HG02840 (cell line): Measurements from ENCODE around the gene MAPRE2.
"Not testable (repeated sequence)": the region's sequence is repeated elsewhere in the genome, so short reads cannot be mapped to it uniquely, and the experiment has no call there.

Source experiments
- ATAC-seq: cut with Tn5 transposase; IDR thresholded peaks from one replicate; pipeline ENCODE4 v1.9.1; 2021; ENCODE audit warnings: mild to moderate bottlenecking, moderate library complexity, moderate number of reproducible peaks; ENCODE audit not compliant: unreplicated experiment, low FRiP score

Gene MAPRE2

GRCh38 chr18:35141567-35142274 is 100.5 kb downstream of the MAPRE2 start:
- ATAC-seq, result no peak

DNA sequence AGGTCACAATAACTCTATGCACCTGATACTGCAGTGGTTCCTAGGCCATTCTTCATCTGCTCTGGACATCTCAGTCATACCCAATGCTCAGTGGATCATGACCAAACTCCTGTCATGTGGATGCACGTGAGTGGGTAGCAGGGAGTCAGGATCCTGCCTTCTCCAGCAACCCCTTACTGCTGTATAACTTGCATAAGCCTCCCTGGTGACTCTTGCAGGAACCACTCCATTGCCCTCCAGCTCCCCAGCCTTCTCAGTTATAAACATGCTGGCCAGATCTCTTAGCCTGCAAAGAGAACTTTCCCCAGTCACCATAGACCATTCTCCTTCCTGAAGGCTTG is 101.0 kb downstream of the MAPRE2 start:
- no peak for ATAC-seq

GRCh38 chr18:35143622-35144596 is 102.7 kb downstream of the MAPRE2 start:
- no peak for ATAC-seq

DNA sequence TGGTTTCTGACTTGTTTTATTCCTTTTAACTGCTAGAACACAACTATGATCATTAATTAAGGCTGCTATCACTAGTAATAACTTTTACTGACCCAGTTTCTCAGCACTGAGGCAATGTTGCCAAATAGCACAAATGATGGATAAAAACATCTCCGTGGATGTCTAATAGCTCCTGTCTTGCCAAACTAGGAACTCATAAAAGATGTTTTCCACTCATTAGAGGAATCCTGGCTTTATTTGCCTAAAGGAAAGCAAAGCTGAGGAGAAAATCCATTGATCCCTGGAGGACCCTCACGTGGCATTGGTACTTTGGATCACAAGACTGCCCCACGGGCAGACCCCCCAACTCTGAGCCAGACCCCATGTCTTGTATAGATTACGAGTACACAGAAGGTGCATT is 103.5 kb downstream of the MAPRE2 start:
- ATAC-seq, result no peak

DNA sequence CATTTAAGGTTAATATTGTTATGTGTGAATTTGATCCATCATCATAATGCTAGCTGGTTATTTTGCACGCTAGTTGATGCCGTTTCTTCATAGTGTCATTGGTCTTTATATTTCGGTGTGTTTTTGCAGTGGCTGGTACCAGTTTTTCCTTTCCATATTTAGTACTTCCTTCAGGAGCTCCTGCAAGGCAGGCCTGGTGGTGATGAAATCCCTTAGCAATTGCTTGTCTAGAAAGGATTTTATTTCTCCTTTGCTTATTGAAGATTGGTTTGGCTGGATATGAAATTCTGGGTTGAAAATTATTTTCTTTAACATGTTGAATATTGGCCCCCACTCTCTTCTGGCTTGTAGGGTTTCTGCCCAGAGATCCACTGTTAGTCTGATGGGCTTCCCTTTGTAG is 109.0 kb downstream of the MAPRE2 start:
- ATAC-seq, result not testable (repeated sequence)

DNA sequence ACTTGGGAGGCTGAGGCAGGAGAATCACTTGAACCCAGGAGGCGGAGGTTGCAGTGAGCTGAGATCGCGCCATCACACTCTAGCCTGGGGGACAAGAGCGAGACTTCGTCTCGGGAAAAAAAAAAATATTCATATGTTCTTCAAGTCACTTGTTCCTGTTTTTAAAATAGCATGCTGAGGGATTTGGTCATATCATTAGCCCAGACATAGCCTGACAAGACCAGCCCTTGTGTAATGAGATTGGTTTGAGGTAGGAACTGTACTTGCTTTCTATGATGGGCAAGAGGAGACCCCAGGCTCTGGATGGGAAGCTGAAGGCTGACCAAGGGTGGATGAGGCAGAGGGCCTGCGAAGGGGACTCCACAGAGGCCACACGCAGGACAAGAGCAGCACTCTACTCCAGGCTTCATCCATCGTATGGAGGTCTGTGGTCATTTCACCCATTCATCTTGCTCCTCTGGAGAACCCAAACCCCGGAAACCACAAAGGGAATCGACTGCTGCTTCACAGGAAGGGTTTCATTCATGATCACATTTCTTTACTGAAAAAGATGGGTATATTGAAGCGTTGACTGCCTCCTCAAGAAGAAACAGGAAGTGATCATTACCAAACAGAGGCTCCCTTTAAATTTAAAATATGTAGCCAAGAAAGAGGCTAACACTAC is 112.5 kb downstream of the MAPRE2 start:
- ATAC-seq, result no peak

DNA sequence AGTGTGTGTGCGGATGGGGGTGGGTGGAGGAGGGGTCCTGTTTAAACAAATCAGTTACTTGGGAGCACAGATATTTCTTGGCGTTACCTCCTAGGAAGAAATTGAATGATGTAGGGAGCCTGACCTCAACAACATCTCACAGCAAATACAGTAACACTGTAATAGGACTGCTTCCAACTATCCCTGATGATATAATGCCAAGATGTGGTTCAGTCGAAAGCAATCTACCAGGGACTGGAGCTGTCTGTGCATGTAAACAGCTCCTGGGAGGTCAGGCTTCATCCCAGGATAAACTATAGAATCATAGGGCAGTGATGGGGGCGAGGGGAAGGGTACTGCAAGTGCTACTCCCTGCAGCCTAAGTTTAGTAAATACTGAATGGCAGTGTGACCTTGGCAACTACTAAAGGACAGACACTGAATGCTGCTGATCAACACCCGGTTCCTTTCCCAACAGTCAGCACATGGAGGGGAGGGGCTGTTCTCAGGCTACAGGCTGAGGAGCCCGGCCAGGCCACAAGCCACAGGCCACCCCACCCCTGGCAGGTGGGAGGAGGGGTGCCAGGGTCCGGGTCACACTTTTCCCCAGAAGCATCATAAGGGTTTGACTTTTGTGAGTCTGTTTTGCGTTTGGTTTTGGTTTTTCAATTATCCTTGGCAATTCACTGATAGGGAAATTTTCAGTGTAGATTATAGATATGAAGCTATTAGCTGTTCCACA is 114.3 kb downstream of the MAPRE2 start:
- ATAC-seq, result no peak

DNA sequence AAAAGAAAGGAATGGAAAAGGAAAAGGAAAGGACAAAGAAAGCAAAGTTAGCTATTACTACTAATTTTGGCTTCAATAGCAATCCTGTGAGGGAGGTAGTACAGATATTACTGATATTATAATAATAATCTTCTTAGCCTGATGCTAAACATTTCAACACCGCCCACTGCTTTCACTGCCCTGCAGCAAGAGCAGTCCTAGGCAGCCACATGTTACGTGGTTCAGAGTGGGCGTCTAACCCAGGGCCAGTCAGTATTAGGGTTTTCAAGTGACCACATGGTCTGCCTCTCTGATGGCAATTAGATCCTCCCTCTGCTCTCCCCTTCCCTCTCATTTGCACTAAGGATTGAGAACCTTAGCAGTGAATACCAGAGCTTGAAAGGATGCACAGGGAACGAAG is 116.0 kb downstream of the MAPRE2 start:
- ATAC-seq, result no peak

GRCh38 chr18:35158728-35159450 is 117.7 kb downstream of the MAPRE2 start:
- ATAC-seq, result peak; percentile 62

DNA sequence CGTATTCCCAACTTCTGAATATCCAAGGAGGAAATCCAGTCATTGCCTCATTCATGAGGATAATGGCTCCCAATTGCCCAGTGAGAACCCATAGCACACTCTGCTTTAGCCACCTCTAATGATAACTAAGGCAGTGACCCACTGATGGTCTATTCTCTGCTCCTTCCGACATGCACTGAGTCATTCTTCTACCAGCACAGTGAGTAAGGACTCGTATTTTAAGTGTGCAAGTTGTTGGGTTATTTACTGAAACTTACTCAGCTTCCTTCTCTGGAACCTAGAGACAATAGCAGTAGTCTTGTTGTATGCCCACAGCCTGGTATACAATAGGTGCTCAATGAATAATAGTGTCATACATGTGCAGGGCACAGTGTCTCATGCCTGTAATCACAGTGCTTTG is 118.6 kb downstream of the MAPRE2 start:
- peak; percentile 47 for ATAC-seq

GRCh38 chr18:35161485-35161884 is 120.3 kb downstream of the MAPRE2 start:
- no peak for ATAC-seq

DNA sequence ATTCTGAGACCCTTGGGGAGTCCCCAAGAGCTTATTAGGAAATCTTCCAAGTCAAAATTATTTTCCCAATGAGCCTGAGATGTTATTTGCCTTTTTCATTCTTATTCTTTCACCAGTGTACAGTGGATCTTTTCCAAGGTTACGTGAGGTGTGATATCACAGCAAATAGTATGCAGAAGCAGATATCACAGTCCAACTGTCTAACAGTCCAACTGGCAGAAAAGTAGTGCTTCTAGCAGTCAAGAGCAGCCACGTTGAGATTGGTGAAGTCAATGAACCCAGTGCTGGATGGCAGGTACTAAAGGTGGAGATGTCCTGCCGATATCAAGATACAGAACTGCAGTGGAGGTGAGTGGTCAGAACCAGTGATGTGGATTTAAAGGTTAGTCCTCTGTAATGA is 120.7 kb downstream of the MAPRE2 start:
- ATAC-seq, result no peak

DNA sequence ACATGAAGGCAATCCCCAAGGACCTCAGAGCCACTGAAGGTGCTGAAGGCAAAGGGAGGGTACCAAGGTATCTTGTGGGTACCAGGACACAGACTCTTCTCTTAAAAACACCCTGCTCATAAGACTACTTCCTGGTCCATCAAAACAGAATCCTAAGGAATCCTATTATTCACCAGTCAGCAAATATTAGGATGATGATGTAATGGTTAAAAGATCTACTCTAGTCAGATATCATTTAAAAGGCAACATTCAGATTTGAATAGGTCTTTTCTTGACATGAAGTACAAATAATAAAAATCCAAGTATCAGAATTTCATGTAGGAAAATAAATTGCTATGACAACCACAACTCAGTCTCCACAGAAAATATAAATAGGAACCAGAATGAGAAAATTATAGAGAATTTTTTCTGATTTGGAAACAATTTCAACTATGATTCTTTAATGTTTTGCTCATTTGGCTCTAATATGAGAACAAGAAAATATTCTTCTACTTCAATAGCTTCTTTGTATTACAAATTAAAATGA is 121.9 kb downstream of the MAPRE2 start:
- ATAC-seq, result no peak

DNA sequence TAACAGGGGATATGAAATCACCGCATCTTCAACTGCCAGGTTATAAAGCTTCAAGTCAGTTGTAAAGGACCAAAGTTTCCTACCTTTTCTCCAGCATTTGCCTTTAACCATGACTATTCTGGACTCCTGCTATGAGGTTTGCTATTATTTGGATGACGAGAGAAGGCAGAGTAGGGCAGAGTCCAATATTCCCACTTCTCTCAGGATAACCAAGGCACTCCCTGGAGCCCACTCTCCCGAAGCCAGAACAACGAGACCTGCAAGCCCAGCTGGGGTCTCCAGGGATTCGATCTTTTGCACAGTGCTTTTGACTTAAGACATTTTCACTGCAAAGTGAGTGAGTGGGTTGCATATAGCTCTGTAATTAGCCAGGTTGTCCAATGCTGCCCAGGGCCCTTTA is 122.5 kb downstream of the MAPRE2 start:
- no peak for ATAC-seq

DNA sequence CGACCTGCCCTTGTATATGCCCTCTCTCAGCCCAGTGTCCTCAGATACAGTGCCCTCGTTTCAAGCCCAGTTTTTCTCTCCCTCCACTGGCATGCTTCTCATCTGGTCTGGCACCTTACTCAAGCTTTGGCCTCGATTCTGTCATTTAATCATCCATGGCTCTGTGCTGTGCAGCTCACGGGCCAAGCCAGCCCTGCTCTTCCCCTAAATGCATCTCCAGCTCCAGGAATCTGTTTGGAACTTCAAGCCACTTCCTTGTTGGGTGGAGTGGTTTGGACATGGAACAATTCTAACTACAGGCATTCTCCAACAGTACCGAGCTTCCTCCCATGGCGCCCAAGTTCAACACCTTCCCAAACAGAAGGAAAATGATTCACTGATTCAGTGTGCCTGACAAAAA is 122.9 kb downstream of the MAPRE2 start:
- ATAC-seq, result no peak

GRCh38 chr18:35167332-35167731 is 126.1 kb downstream of the MAPRE2 start:
- no peak for ATAC-seq

DNA sequence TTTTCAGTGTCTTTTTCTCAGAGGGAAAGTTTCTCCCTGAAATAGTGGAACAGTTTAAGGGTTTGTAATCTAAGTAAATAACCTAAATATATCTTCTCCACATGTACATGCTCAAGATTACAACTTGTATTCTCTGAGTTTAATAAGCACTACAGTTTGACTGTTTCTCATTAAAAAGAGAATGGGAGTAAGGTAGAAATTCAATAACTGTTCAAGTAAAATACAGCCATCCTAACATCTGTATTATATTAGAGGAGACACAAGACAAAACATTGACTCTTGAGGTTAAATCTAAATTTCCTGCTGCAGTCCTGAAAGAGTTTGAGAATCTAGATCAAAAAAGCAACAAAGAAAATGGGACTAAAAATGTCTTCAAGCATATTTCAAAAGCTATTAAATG is 126.6 kb downstream of the MAPRE2 start:
- no peak for ATAC-seq

DNA sequence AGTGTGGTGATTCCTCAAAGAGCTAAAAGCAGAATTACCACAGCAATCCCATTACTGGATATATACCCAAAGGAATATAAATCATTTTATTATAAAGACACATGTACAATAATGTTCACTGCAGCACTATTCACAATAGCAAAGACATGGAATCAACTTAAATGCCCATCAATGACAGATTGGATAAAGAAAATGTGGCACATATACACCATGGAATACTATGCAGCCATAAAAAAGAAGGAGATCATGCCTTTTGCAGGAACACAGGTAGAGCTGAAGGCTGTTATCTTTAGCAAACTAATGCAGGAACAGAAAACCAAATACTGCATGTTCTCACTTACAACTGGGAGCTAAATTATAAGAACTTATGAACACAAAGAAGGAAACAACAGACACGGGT is 129.1 kb downstream of the MAPRE2 start:
- ATAC-seq, result not testable (repeated sequence)

GRCh38 chr18:35171315-35171987 is 130.2 kb downstream of the MAPRE2 start:
- ATAC-seq, result no peak
